DOHH2 (cell line): Measurements from ENCODE around the gene TTF2.

Experiments used
- H3F3A ChIP-seq: fragments of 200-600 bp; sonication (generic), shearing (Covaris generic); 2 replicates; pipeline ENCODE4 v1.6.0; 2016; ENCODE audit warnings: antibody characterized with exemption, mild to moderate bottlenecking; ENCODE audit not compliant: control insufficient read depth, insufficient read depth
- H3K27ac ChIP-seq: fragments of 200-600 bp; sonication (generic); 2 replicates; pipeline ENCODE4 v1.5.1; 2014; ENCODE audit warnings: low read depth, mild to moderate bottlenecking, low read length, moderate library complexity
- H3K27me3 ChIP-seq: fragments of 200-600 bp; sonication (generic); 2 replicates; pipeline ENCODE4 v1.6.1; 2014; ENCODE audit warnings: mild to moderate bottlenecking, low read length, mixed read lengths; ENCODE audit not compliant: control insufficient read depth
- H3K36me3 ChIP-seq: fragments of 200-600 bp; sonication (generic); 2 replicates; pipeline ENCODE4 v1.6.1; 2014; ENCODE audit warnings: mild to moderate bottlenecking, low read length, moderate library complexity, mixed read lengths; ENCODE audit not compliant: control insufficient read depth
- H3K4me1 ChIP-seq: fragments of 200-600 bp; sonication (generic); 2 replicates; pipeline ENCODE4 v1.6.1; 2014; ENCODE audit warnings: mild to moderate bottlenecking, low read length, mixed read lengths; ENCODE audit not compliant: control insufficient read depth
- H3K4me2 ChIP-seq: fragments of 200-600 bp; sonication (generic); 2 replicates; pipeline ENCODE4 v1.6.0; 2014; ENCODE audit warnings: mild to moderate bottlenecking, low read length, moderate library complexity
- H3K4me3 ChIP-seq: fragments of 200-600 bp; sonication (generic); 2 replicates; pipeline ENCODE4 v1.5.1; 2014; ENCODE audit warnings: mild to moderate bottlenecking, low read length, mixed read lengths
- H3K79me2 ChIP-seq: fragments of 200-600 bp; sonication (generic); 2 replicates; pipeline ENCODE4 v1.6.1; 2014; ENCODE audit warnings: mild to moderate bottlenecking, low read length, mixed read lengths; ENCODE audit not compliant: control insufficient read depth
- H3K9me2 ChIP-seq: fragments of 200-600 bp; sonication (generic); replicated peaks from 2 replicates; pipeline ENCODE4 v1.6.1; 2014; ENCODE audit warnings: mild to moderate bottlenecking, low read length, mixed read lengths; ENCODE audit not compliant: control insufficient read depth
- H3K9me3 ChIP-seq: fragments of 200-600 bp; sonication (generic); 2 replicates; pipeline ENCODE4 v1.6.1; 2014; ENCODE audit warnings: antibody characterized with exemption, low read length, mixed read lengths; ENCODE audit not compliant: control insufficient read depth, insufficient read depth
- H4K20me1 ChIP-seq: fragments of 200-600 bp; sonication (generic); 2 replicates; pipeline ENCODE4 v1.6.0; 2014; ENCODE audit warnings: low read depth, mild to moderate bottlenecking, antibody characterized with exemption, low read length, moderate library complexity; ENCODE audit not compliant: control insufficient read depth, insufficient read depth
- EZH2phosphoT487 ChIP-seq: fragments of 200-600 bp; sonication (generic); IDR thresholded peaks from 2 replicates; pipeline ENCODE4 v1.6.1; 2017; ENCODE audit warnings: borderline replicate concordance, mild to moderate bottlenecking, antibody characterized with exemption, low read length, moderate library complexity, mixed read lengths
- TF ChIP-seq, protein P1 (sequence below): fragments of 200-600 bp; sonication (generic); IDR thresholded peaks from one replicate; pipeline ENCODE4 v1.5.1; 2014; ENCODE audit warnings: antibody characterized with exemption, mild to moderate bottlenecking, low read depth, low read length; ENCODE audit not compliant: poor library complexity, severe bottlenecking

Gene TTF2

DNA sequence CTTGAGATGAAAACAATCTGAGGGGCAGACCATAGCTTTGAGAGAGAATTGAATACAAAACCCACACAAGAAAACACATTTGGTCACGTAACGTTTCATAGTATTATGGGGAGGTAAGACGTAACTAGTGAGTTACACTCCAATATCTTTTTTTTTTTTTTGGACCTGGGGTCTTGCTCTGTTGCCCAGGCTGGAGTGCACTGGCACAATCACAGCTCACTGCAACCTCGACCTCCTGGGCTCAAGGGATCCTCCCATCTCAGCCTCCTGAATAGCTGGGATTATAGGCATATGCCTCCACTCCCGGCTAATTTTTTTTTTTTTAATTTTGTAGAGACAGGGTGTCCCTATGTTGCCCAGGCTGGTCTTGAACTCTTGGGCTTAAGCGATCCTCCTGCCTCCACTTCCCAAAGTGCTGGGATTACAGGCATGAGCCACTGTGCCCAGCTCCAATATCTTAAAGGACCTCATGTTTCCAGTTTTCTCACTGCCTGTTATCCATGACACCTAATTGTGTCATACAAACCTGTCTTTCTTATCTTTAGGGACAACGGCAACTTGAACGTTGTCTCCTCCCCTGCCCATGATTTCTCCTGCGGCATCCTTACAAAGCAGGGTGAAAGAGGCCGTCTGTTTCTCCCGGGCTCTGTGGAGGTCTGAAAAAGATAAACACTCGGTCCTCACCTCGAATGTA lies 56.1 kb downstream of the TTF2 start:
- Histone ChIP-seq H3K36me3 (no peaks in the 10 kb centered on the region), H3K27ac (no peak overlapping the region), H3K79me2 (no peaks in the 10 kb centered on the region), H3K9me2 (no peaks in the 10 kb centered on the region), H3K4me2 (no peak overlapping the region), H3F3A (no peaks in the 10 kb centered on the region), H3K4me1 (peaks cover 6% of the 10 kb centered on the region; the same call in 1 of the 2 replicates), H4K20me1 (no peaks in the 10 kb centered on the region), H3K27me3 (peaks cover 6% of the 10 kb centered on the region), H3K9me3 (no peaks in the 10 kb centered on the region), H3K4me3 (no peak overlapping the region)
- TF ChIP-seq EZH2phosphoT487 = no peak
- TF ChIP-seq, protein P1, sequence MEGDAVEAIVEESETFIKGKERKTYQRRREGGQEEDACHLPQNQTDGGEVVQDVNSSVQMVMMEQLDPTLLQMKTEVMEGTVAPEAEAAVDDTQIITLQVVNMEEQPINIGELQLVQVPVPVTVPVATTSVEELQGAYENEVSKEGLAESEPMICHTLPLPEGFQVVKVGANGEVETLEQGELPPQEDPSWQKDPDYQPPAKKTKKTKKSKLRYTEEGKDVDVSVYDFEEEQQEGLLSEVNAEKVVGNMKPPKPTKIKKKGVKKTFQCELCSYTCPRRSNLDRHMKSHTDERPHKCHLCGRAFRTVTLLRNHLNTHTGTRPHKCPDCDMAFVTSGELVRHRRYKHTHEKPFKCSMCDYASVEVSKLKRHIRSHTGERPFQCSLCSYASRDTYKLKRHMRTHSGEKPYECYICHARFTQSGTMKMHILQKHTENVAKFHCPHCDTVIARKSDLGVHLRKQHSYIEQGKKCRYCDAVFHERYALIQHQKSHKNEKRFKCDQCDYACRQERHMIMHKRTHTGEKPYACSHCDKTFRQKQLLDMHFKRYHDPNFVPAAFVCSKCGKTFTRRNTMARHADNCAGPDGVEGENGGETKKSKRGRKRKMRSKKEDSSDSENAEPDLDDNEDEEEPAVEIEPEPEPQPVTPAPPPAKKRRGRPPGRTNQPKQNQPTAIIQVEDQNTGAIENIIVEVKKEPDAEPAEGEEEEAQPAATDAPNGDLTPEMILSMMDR = no peak

DNA sequence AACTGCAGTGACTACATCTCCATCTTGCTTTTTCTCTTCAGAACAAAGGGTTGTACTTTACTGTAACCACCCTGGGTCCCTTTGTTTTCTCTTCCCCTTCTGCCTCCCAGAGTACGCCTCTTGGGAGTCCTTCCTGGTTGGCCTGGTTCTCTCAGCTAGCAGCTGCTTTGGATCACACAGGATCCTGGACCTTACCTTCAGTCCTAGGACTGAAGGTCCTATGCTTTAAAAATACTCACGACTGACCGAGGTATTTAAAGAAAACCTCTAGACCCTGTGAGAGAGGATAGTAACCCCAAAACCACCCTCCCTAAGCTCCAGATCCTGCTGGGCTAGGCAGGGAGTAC lies 56.6 kb downstream of the TTF2 start:
- Histone ChIP-seq H3K36me3 (no peaks in the 10 kb centered on the region), H3K27me3 (peaks cover 7% of the 10 kb centered on the region), H3K4me2 (no peak overlapping the region), H3K9me3 (no peaks in the 10 kb centered on the region), H3K4me3 (no peak overlapping the region), H3K4me1 (peaks cover 7% of the 10 kb centered on the region; the same call in 1 of the 2 replicates), H3F3A (no peaks in the 10 kb centered on the region), H3K27ac (no peak overlapping the region), H3K9me2 (no peaks in the 10 kb centered on the region), H4K20me1 (no peaks in the 10 kb centered on the region), H3K79me2 (no peaks in the 10 kb centered on the region)
- TF ChIP-seq EZH2phosphoT487 = no peak
- TF ChIP-seq, protein P1 = no peak

DNA sequence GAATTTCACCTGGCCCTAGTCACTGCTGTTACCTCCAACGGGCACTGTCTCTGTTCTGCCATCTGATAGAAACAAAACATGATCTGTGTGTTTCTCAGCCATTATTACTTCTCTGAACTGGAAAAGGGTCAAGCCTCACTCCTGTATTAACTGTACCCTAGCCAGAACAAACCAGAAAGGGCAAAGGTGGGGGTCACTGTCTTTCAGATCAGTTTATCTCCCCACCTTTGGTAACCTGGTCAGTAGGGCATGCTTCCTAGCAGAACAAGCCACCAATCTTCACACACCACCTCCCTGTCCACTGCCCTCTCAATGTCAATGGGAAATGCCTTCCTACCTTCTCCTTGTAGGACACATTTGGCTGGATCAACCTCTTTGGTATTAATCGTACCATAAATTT lies 57.6 kb downstream of the TTF2 start:
- H3K27me3 ChIP-seq = peaks cover 9% of the 10 kb centered on the region
- TF ChIP-seq EZH2phosphoT487 = no peak
- TF ChIP-seq, protein P1 = no peak
- no peaks in the 10 kb centered on the region for H3F3A ChIP-seq
- H3K4me2 ChIP-seq = no peak overlapping the region
- no peaks in the 10 kb centered on the region for H3K9me3 ChIP-seq
- H3K79me2 ChIP-seq = no peaks in the 10 kb centered on the region
- peaks cover 12% of the 10 kb centered on the region; the same call in 1 of the 2 replicates for H3K4me1 ChIP-seq
- no peaks in the 10 kb centered on the region for H3K36me3 ChIP-seq
- H3K9me2 ChIP-seq = no peaks in the 10 kb centered on the region
- H3K27ac ChIP-seq = no peak overlapping the region
- H4K20me1 ChIP-seq = no peaks in the 10 kb centered on the region
- no peak overlapping the region for H3K4me3 ChIP-seq
